K562 (cell line): ENCODE results near the gene HELB. TPM values are rescaled to one million over a fixed set of nuclear protein-coding genes. Genes with fewer than 3 reads are reported as not detected.

Source experiments
- CBX5 ChIP-seq: IDR thresholded peaks from 2 replicates; pipeline ENCODE4 v1.6.1; 2014; ENCODE audit warnings: low read depth, borderline replicate concordance
- CXXC5 ChIP-seq: fragments of 250-450 bp; sonication (Bioruptor Pico); IDR thresholded peaks from 2 replicates; pipeline ENCODE4 v1.8.0; 2022; ENCODE audit warnings: inconsistent platforms, mild to moderate bottlenecking, moderate library complexity
- ELK3 ChIP-seq: fragments of 450-650 bp; formaldehyde crosslinking; IDR thresholded peaks from 2 replicates; pipeline ENCODE4 v1.4.0; 2020; ENCODE audit warnings: mild to moderate bottlenecking
- ETV1 ChIP-seq: fragments of 450-650 bp; conservative IDR thresholded peaks from 2 replicates; pipeline ENCODE4 v1.6.1; 2016; ENCODE audit warnings: missing genetic modification characterization, control low read depth, low read depth, missing compliant biosample characterization
- FOXM1 ChIP-seq, 2 experiments: fragments of 450-650 bp in 1 of 2; sonication (generic) in 1 of 2; formaldehyde crosslinking in 1 of 2; IDR thresholded peaks; 2 replicates each; pipeline versions ENCODE4 v1.6.1 to v1.9.0; 2017 to 2022; ENCODE audit warnings: low read depth in 2 of 2, mild to moderate bottlenecking in 2 of 2, missing genetic modification reagents in 1 of 2, moderate library complexity in 1 of 2
- FUS ChIP-seq: fragments of 200-400 bp; formaldehyde crosslinking; optimal IDR thresholded peaks from 2 replicates; pipeline ENCODE3; 2017; ENCODE audit warnings: low read depth, low read length
- HCFC1 ChIP-seq: IDR thresholded peaks from 2 replicates; pipeline ENCODE4 v1.6.1; 2012; ENCODE audit warnings: low read depth, low read length, improper control_type of control experiment
- HDAC1 ChIP-seq, 2 experiments: fragments of 450-650 bp; IDR thresholded peaks; 2 replicates each; pipeline ENCODE4 v1.6.1; 2016 to 2017; ENCODE audit warnings: inconsistent platforms in 1 of 2, mild to moderate bottlenecking in 1 of 2, moderate library complexity in 1 of 2
- HMBOX1 ChIP-seq: sonication (generic); IDR thresholded peaks from 2 replicates; pipeline ENCODE4 v1.6.1; 2016
- HNRNPH1 ChIP-seq: fragments of 200-400 bp; formaldehyde crosslinking; optimal IDR thresholded peaks from 2 replicates; pipeline ENCODE3; 2017; ENCODE audit warnings: low read depth, mild to moderate bottlenecking, low read length, moderate library complexity
- KDM5B ChIP-seq: fragments of 200-600 bp; sonication (generic); IDR thresholded peaks from 2 replicates; pipeline ENCODE4 v1.6.1; 2012; ENCODE audit warnings: low read depth, mild to moderate bottlenecking, moderate library complexity, low read length, control low read depth, inconsistent platforms; ENCODE audit not compliant: insufficient replicate concordance
- MEF2A ChIP-seq: IDR thresholded peaks from 2 replicates; pipeline ENCODE4 v1.6.1; 2011; ENCODE audit warnings: low read depth, mild to moderate bottlenecking, low read length, moderate library complexity; ENCODE audit not compliant: control insufficient read depth
- MXD1 ChIP-seq: fragments of 250-450 bp; sonication (Bioruptor Pico); IDR thresholded peaks from 2 replicates; pipeline ENCODE4 v1.8.0; 2021; ENCODE audit warnings: borderline replicate concordance, mild to moderate bottlenecking, moderate library complexity; ENCODE audit not compliant: poor library complexity, severe bottlenecking
- MYC ChIP-seq, 2 experiments: fragments of 250-450 bp in 1 of 2; sonication (Bioruptor Pico) in 1 of 2; IDR thresholded peaks; 2 replicates each; pipeline versions ENCODE4 v1.5.1 to v1.6.1; 2012 to 2021; ENCODE audit warnings: low read depth in 2 of 2, borderline replicate concordance in 1 of 2, improper control_type of control experiment in 1 of 2, low read length in 1 of 2, mild to moderate bottlenecking in 1 of 2, moderate library complexity in 1 of 2
- NEUROD1 ChIP-seq: fragments of 150-350 bp; IDR thresholded peaks from 2 replicates; pipeline ENCODE4 v1.6.1; 2014; ENCODE audit warnings: borderline replicate concordance, low read length, low read depth; ENCODE audit not compliant: partially characterized antibody
- NR2C1 ChIP-seq, 2 experiments: fragments of 450-650 bp; IDR thresholded peaks; 2 replicates each; pipeline ENCODE4 v1.6.1; 2017; ENCODE audit warnings: mild to moderate bottlenecking in 2 of 2, antibody characterized with exemption in 1 of 2, inconsistent platforms in 1 of 2, missing compliant biosample characterization in 1 of 2, missing genetic modification characterization in 1 of 2
- PHF20 ChIP-seq: fragments of 450-650 bp; IDR thresholded peaks from 2 replicates; pipeline ENCODE4 v1.6.1; 2018; ENCODE audit not compliant: partially characterized antibody
- STAT5A ChIP-seq: IDR thresholded peaks from 2 replicates; pipeline ENCODE4 v1.6.1; 2012; ENCODE audit warnings: low read length, inconsistent platforms, borderline replicate concordance
- SUPT5H ChIP-seq: fragments of 450-650 bp; IDR thresholded peaks from 2 replicates; pipeline ENCODE4 v1.6.1; 2016
- TAF9B ChIP-seq: fragments of 450-650 bp; IDR thresholded peaks from 2 replicates; pipeline ENCODE4 v1.6.1; 2018; ENCODE audit warnings: mild to moderate bottlenecking; ENCODE audit not compliant: partially characterized antibody
- THRAP3 ChIP-seq: fragments of 450-650 bp; IDR thresholded peaks from 2 replicates; pipeline ENCODE4 v1.6.1; 2016; ENCODE audit warnings: mild to moderate bottlenecking, inconsistent platforms, borderline replicate concordance
- XRCC5 ChIP-seq: fragments of 200-400 bp; formaldehyde crosslinking; IDR thresholded peaks from 2 replicates; pipeline ENCODE4 v1.6.1; 2017; ENCODE audit warnings: low read depth, mild to moderate bottlenecking, low read length
- ZBTB7A ChIP-seq: IDR thresholded peaks from 2 replicates; pipeline ENCODE4 v1.6.1; 2011; ENCODE audit warnings: low read depth, mild to moderate bottlenecking, low read length, moderate library complexity, borderline replicate concordance; ENCODE audit not compliant: control insufficient read depth
- ZEB2 ChIP-seq: fragments of 450-650 bp; IDR thresholded peaks from 2 replicates; pipeline ENCODE4 v1.6.1; 2016
- polyA plus RNA-seq, 8 experiments: library from polyadenylated mRNA; depleted of rRNA in 4 of 8; stranded (reverse) in 5 of 8; unstranded in 3 of 8; fragments of >200 nt; fragmentation: Nextera tagmentation in 2 of 8; fragmentation: Illumina TruSeq in 1 of 8; extraction: Ambion mirVana in 2 of 8; extraction: Trizol in 1 of 8; gene quantifications; 2 replicates each; pipeline versions ENCODE4 v1.2.1 to v1.2.3, GENCODE V29; 2011 to 2014; ENCODE audit warnings: inconsistent platforms in 1 of 8, missing spikeins in 1 of 8
- total RNA-seq, 7 experiments: library from RNA; depleted of rRNA in 6 of 7; stranded (reverse); fragments of >200 nt in 6 of 7; fragmentation: Illumina TruSeq in 2 of 7; extraction: Trizol in 2 of 7; gene quantifications; 2 replicates each; pipeline versions ENCODE4 v1.2.1 to v1.2.3, GENCODE V29; 2011 to 2021; ENCODE audit warnings: low replicate concordance in 1 of 7

Gene HELB
- total and polyA plus RNA-seq, 9 of the 15 experiments (the other 6 are each of a cell fraction or from before 2014, with no cell fraction given) = 0.74 to 7.6 (median 2.4) TPM

DNA sequence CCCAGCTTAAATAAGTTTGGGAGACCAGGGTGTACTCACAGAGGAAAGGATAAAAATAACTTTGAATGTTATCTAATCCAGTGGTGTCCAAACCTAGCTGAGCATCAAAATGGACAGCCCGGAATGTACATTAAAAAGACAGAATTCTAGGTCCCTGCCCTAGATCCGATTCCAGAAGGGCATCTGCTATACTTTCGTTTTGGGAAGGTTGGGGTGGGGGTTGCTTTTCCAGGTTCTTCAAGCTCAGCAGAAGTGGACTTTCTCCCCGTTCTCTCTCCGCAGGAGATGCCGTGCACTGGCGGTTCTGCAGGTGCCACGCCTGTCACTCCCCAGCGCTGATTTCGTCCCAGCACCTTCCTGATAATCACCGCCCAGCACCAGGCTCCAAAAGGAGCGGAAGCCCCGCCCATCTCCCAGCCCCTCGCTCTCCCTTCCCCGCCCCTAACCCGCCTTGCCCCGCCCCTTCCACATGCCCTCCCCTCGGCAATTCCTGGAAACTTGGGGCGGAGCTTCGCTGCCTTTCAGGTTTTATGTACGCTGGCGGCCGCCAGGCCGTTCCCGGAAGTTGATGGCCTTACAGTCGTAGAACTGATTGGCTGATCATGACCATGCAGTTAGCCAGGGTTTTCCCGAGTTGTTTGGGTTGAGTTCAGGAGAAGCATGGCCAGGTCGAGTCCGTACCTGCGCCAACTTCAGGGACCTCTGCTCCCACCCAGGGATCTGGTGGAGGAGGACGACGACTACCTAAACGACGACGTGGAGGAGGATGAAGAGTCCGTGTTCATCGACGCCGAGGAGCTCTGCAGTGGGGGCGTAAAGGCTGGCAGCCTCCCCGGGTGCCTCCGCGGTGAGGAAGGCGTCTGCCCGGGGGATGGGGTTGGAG, at the start of gene HELB (continued):
- TF ChIP-seq HNRNPH1 (no peak), HCFC1 (0 out of 2 replicates have a peak, but pooled peaks have one; percentile 22), TAF9B (peak; percentile 61), NR2C1 (IDR thresholded peaks at IDR 0.05) (no peak), NR2C1 (tag; IDR thresholded peaks at IDR 0.05) (no peak), NEUROD1 (peak; percentile 20), SUPT5H (peak; percentile 85), MXD1 (CRISPR knock-in tag) (no peak), MYC (IDR thresholded peaks at IDR 0.05; ENCODE audit: low read depth, low read length) (peak; percentile 41; the same call in 1 of the 2 replicates), MYC (CRISPR knock-in tag; IDR thresholded peaks at IDR 0.05; ENCODE audit: borderline replicate concordance, low read depth) (no peak), ZBTB7A (peak; percentile 45; the same call in 1 of the 2 replicates), CBX5 (no peak), CXXC5 (peak; percentile 76), HMBOX1 (peak; percentile 36), ETV1 (tag) (peak; percentile 65; the same call in 1 of the 2 replicates), THRAP3 (no peak), MEF2A (no peak), KDM5B (peak; percentile 86), PHF20 (peak; percentile 42), FUS (no peak), XRCC5 (0 out of 2 replicates have a peak, but pooled peaks have one; percentile 62), FOXM1 (IDR thresholded peaks at IDR 0.05; ENCODE audit: low read depth) (0 out of 2 replicates have a peak, but pooled peaks have one; percentile 14), FOXM1 (CRISPR knock-in tag; IDR thresholded peaks at IDR 0.05; ENCODE audit: low read depth) (no peak), ZEB2 (0 out of 2 replicates have a peak, but pooled peaks have one; percentile 58), HDAC1 (IDR thresholded peaks at IDR 0.05) (peak in 1 of 2 experiments; percentile 86; a peak in 2 of 4 replicates), ELK3 (no peak), STAT5A (peak; percentile 93)
